Measurements from ENCODE around the gene LSAMP. TPM values are rescaled to one million over a fixed set of nuclear protein-coding genes. Genes with fewer than 3 reads are reported as not detected.
A peak's percentile ranks its signal among the peaks of the same experiment; 100 is the strongest.

The LSAMP gene
- total RNA-seq, 1 experiment from 2014 or later = 5.7 TPM

DNA sequence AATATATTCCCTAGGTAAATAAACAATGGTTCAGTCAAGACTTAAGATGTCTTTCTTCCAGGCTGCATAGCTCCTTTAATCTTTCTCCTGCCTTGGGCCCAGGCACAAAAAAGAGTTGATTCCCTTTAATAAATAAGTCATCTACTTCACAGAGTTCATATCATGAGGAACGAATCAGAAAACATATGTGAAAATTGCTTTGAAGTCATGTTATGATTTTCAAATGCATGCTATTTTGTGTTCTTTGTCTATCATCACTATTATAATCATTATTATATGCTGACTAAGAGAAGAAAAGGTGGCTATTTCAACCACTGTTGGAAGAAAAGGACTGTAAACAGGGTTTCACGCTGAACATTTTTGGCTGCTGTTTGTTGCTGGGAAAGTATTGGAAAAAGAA lies 70.4 kb downstream of the LSAMP start:
- ChIA-PET POLR2A (no interaction called here), CTCF (no interaction called here)
- no peak for DNase-seq (ENCODE audit: low spot score)
- Mint-ChIP-seq H3K27ac (no peak overlapping the region), H3K9me3 (no peaks in the 10 kb centered on the region), H3K36me3 (no peaks in the 10 kb centered on the region), H3K4me1 (peaks cover 6% of the 10 kb centered on the region; the same call in 1 of the 2 replicates), H3K27me3 (ENCODE audit: low read depth) (no peaks in the 10 kb centered on the region), H3K4me3 (no peak overlapping the region)
- no peak for ATAC-seq
- TF ChIP-seq ZNF396 (CRISPR knock-in tag; IDR thresholded peaks at IDR 0.05; ENCODE audit: borderline replicate concordance) (no peak), NFE2L1 (CRISPR knock-in tag; IDR thresholded peaks at IDR 0.05) (no peak), SOX15 (CRISPR knock-in tag; IDR thresholded peaks at IDR 0.05) (no peak), SMAD4 (CRISPR knock-in tag; IDR thresholded peaks at IDR 0.05) (no peak), NFYB (CRISPR knock-in tag; conservative IDR thresholded peaks at IDR 0.05; ENCODE audit: low read depth) (no peak), FOXK1 (CRISPR knock-in tag; IDR thresholded peaks at IDR 0.05) (no peak)
- TF ChIP-seq, protein P1, sequence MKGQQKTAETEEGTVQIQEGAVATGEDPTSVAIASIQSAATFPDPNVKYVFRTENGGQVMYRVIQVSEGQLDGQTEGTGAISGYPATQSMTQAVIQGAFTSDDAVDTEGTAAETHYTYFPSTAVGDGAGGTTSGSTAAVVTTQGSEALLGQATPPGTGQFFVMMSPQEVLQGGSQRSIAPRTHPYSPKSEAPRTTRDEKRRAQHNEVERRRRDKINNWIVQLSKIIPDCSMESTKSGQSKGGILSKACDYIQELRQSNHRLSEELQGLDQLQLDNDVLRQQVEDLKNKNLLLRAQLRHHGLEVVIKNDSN (CRISPR knock-in tag; IDR thresholded peaks at IDR 0.05) = no peak
- TF ChIP-seq, protein P2, sequence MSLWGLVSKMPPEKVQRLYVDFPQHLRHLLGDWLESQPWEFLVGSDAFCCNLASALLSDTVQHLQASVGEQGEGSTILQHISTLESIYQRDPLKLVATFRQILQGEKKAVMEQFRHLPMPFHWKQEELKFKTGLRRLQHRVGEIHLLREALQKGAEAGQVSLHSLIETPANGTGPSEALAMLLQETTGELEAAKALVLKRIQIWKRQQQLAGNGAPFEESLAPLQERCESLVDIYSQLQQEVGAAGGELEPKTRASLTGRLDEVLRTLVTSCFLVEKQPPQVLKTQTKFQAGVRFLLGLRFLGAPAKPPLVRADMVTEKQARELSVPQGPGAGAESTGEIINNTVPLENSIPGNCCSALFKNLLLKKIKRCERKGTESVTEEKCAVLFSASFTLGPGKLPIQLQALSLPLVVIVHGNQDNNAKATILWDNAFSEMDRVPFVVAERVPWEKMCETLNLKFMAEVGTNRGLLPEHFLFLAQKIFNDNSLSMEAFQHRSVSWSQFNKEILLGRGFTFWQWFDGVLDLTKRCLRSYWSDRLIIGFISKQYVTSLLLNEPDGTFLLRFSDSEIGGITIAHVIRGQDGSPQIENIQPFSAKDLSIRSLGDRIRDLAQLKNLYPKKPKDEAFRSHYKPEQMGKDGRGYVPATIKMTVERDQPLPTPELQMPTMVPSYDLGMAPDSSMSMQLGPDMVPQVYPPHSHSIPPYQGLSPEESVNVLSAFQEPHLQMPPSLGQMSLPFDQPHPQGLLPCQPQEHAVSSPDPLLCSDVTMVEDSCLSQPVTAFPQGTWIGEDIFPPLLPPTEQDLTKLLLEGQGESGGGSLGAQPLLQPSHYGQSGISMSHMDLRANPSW (CRISPR knock-in tag; conservative IDR thresholded peaks at IDR 0.05; ENCODE audit: low read depth) = no peak
- TF ChIP-seq, protein P3, sequence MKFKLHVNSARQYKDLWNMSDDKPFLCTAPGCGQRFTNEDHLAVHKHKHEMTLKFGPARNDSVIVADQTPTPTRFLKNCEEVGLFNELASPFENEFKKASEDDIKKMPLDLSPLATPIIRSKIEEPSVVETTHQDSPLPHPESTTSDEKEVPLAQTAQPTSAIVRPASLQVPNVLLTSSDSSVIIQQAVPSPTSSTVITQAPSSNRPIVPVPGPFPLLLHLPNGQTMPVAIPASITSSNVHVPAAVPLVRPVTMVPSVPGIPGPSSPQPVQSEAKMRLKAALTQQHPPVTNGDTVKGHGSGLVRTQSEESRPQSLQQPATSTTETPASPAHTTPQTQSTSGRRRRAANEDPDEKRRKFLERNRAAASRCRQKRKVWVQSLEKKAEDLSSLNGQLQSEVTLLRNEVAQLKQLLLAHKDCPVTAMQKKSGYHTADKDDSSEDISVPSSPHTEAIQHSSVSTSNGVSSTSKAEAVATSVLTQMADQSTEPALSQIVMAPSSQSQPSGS (CRISPR knock-in tag; IDR thresholded peaks at IDR 0.05; ENCODE audit: borderline replicate concordance, low read depth) = no peak
- TF ChIP-seq, protein P4, sequence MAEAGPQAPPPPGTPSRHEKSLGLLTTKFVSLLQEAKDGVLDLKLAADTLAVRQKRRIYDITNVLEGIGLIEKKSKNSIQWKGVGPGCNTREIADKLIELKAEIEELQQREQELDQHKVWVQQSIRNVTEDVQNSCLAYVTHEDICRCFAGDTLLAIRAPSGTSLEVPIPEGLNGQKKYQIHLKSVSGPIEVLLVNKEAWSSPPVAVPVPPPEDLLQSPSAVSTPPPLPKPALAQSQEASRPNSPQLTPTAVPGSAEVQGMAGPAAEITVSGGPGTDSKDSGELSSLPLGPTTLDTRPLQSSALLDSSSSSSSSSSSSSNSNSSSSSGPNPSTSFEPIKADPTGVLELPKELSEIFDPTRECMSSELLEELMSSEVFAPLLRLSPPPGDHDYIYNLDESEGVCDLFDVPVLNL (CRISPR knock-in tag; IDR thresholded peaks at IDR 0.05; ENCODE audit: borderline replicate concordance, low read depth) = no peak

DNA sequence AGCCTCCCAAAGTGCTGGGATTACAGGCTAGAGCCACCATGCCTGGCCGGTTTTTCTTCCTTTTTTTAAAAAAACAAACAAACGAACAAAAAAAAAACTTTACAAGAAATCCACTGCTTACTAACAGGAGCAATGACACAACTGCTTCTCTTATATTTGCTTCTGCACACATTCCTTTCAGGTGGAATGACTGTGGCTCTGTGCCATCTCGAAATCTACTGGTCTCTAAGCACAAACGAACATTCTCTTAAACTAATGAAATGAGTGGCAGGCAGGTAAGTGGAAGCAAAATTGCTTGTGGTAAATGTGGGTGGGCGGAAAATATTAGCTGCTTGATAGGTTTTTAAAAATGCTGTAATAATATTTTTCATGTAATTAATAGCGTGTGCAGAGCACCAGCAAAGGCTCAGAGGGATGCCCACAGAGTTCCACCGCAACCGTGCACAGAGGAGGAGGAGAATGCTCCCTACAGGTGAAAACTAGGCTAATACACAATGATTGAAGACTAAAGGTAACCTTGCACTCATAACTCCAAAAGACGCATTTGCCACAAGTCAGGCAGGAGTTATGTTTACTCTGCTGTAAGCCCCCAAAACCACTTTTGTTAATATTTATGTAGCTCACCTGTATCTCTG lies 77.4 kb downstream of the LSAMP start:
- Mint-ChIP-seq H3K27me3 (ENCODE audit: low read depth) (no peaks in the 10 kb centered on the region), H3K27ac (no peak overlapping the region), H3K4me1 (peaks cover 7% of the 10 kb centered on the region), H3K4me3 (no peak overlapping the region), H3K9me3 (peaks cover 5% of the 10 kb centered on the region), H3K36me3 (peaks cover 4% of the 10 kb centered on the region)
- ChIA-PET POLR2A (no interaction called here), CTCF (interaction anchor here (0.7 kb wide), 1 partner anchor 307 kb away, joined by 3 read pairs; no protein-coding TSS in a partner anchor)
- ATAC-seq (peak; percentile 46), DNase-seq (ENCODE audit: low spot score) (no peak)
- TF ChIP-seq EMX1 (CRISPR knock-in tag; IDR thresholded peaks at IDR 0.05) = no peak
- TF ChIP-seq, protein P5, sequence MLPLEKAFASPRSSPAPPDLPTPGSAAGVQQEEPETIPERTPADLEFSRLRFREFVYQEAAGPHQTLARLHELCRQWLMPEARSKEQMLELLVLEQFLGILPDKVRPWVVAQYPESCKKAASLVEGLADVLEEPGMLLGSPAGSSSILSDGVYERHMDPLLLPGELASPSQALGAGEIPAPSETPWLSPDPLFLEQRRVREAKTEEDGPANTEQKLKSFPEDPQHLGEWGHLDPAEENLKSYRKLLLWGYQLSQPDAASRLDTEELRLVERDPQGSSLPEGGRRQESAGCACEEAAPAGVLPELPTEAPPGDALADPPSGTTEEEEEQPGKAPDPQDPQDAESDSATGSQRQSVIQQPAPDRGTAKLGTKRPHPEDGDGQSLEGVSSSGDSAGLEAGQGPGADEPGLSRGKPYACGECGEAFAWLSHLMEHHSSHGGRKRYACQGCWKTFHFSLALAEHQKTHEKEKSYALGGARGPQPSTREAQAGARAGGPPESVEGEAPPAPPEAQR (CRISPR knock-in tag; IDR thresholded peaks at IDR 0.05) = no peak
- TF ChIP-seq, protein P6, sequence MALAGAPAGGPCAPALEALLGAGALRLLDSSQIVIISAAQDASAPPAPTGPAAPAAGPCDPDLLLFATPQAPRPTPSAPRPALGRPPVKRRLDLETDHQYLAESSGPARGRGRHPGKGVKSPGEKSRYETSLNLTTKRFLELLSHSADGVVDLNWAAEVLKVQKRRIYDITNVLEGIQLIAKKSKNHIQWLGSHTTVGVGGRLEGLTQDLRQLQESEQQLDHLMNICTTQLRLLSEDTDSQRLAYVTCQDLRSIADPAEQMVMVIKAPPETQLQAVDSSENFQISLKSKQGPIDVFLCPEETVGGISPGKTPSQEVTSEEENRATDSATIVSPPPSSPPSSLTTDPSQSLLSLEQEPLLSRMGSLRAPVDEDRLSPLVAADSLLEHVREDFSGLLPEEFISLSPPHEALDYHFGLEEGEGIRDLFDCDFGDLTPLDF (CRISPR knock-in tag; IDR thresholded peaks at IDR 0.05) = no peak
- TF ChIP-seq, protein P7, sequence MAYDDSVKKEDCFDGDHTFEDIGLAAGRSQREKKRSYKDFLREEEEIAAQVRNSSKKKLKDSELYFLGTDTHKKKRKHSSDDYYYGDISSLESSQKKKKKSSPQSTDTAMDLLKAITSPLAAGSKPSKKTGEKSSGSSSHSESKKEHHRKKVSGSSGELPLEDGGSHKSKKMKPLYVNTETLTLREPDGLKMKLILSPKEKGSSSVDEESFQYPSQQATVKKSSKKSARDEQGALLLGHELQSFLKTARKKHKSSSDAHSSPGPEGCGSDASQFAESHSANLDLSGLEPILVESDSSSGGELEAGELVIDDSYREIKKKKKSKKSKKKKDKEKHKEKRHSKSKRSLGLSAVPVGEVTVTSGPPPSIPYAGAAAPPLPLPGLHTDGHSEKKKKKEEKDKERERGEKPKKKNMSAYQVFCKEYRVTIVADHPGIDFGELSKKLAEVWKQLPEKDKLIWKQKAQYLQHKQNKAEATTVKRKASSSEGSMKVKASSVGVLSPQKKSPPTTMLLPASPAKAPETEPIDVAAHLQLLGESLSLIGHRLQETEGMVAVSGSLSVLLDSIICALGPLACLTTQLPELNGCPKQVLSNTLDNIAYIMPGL (CRISPR knock-in tag; IDR thresholded peaks at IDR 0.05) = no peak
- TF ChIP-seq, protein P8, sequence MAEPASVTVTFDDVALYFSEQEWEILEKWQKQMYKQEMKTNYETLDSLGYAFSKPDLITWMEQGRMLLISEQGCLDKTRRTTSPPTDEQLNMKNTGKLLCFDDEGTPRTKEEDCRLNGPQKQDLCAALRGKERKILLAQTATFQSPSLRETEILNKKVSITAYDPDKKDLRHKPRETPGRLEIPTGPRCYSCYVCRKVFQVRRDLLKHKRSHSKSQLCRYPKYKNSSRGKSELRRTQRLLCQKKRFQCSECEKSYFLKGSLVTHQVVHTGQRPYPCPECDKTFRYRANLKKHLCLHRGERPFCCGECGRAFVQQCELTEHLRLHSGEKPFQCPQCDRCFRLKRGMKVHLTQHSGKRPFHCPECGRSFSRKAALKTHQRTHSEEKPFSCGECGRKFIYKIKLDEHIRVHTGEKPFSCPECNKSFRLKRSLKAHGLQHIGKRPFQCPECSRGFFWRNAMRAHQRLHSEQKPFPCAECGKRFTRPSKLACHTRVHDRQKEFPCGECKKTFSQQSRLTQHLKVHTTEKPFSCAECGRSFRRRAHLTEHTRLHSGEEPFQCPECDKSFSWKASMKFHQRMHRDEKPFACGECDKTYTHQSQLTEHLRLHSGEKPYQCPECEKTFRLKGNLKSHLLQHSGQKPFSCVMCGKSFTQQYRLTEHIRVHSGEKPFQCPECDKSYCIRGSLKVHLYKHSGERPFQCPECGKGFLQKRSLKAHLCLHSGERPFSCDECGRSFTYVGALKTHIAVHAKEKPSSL (CRISPR knock-in tag; conservative IDR thresholded peaks at IDR 0.05) = no peak
- TF ChIP-seq CBFB (CRISPR knock-in tag; IDR thresholded peaks at IDR 0.05; ENCODE audit: low read depth) = no peak
- TF ChIP-seq SP1 (CRISPR knock-in tag; conservative IDR thresholded peaks at IDR 0.05) = no peak
- TF ChIP-seq ZNF219 (CRISPR knock-in tag; IDR thresholded peaks at IDR 0.05; ENCODE audit: borderline replicate concordance) = no peak
- TF ChIP-seq, protein P9, sequence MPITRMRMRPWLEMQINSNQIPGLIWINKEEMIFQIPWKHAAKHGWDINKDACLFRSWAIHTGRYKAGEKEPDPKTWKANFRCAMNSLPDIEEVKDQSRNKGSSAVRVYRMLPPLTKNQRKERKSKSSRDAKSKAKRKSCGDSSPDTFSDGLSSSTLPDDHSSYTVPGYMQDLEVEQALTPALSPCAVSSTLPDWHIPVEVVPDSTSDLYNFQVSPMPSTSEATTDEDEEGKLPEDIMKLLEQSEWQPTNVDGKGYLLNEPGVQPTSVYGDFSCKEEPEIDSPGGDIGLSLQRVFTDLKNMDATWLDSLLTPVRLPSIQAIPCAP (CRISPR knock-in tag; IDR thresholded peaks at IDR 0.05) = no peak
- TF ChIP-seq TEAD4 (CRISPR knock-in tag; IDR thresholded peaks at IDR 0.05) = no peak
- TF ChIP-seq, protein P10, sequence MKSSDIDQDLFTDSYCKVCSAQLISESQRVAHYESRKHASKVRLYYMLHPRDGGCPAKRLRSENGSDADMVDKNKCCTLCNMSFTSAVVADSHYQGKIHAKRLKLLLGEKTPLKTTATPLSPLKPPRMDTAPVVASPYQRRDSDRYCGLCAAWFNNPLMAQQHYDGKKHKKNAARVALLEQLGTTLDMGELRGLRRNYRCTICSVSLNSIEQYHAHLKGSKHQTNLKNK (CRISPR knock-in tag; IDR thresholded peaks at IDR 0.05) = no peak
